CD8-positive, alpha-beta memory T cell (primary cell): ENCODE measurements around the gene OR10G4. TPM values are rescaled to one million over a fixed set of nuclear protein-coding genes. Genes with fewer than 3 reads are reported as not detected.
"Not testable (repeated sequence)": the region's sequence is repeated elsewhere in the genome, so short reads cannot be mapped to it uniquely, and the experiment has no call there.

Source experiments
- CTCF ChIA-PET: fragments of 350-600 bp; sonication (Branson Sonifier 250); formaldehyde crosslinking; loops from one replicate; lab custom pipeline; 2021; ENCODE audit warnings: antibody characterized with exemption; lab: Charles Lee
- POLR2A ChIA-PET: fragments of 350-600 bp; sonication (Branson Sonifier 250); formaldehyde crosslinking; loops from one replicate; lab custom pipeline; 2021; ENCODE audit warnings: antibody characterized with exemption; lab: Charles Lee
- DNase-seq, 5 donors: peaks; one replicate each; pipeline versions ENCODE4 v3.0.0 to v3.0.0-alpha.2; 2020 to 2022; ENCODE audit warnings: mixed read lengths in 1 of 5
- H3K27ac ChIP-seq: one replicate; pipeline ENCODE4 v1.7.0; 2013; ENCODE audit warnings: low read depth, mild to moderate bottlenecking, low read length, moderate library complexity
- H3K27me3 ChIP-seq: 2 replicates; pipeline ENCODE4 v1.7.0; 2013; ENCODE audit warnings: low read length, mild to moderate bottlenecking; ENCODE audit not compliant: insufficient read depth, poor library complexity, severe bottlenecking
- H3K36me3 ChIP-seq: 2 replicates; pipeline ENCODE4 v1.7.0; 2013; ENCODE audit warnings: mild to moderate bottlenecking, low read length, moderate library complexity; ENCODE audit not compliant: insufficient read depth
- H3K4me1 ChIP-seq: 2 replicates; pipeline ENCODE4 v1.7.0; 2013; ENCODE audit warnings: mild to moderate bottlenecking, low read length, moderate library complexity; ENCODE audit not compliant: insufficient read depth
- H3K4me3 ChIP-seq: 2 replicates; pipeline ENCODE4 v1.7.0; 2013; ENCODE audit warnings: mild to moderate bottlenecking, low read length
- H3K9me3 ChIP-seq: 2 replicates; pipeline ENCODE4 v1.7.0; 2013; ENCODE audit warnings: mild to moderate bottlenecking, low read length
- H3K27ac Mint-ChIP-seq, 8 donors: one replicate each; pipeline ENCODE4 v1.8.0; 2020 to 2021; ENCODE audit warnings: mixed read lengths in 8 of 8, mild to moderate bottlenecking in 6 of 8, inconsistent platforms in 3 of 8, moderate library complexity in 3 of 8
- H3K27me3 Mint-ChIP-seq, 2 donors: one replicate each; pipeline ENCODE4 v1.8.0; 2020 to 2021; ENCODE audit warnings: mixed read lengths in 2 of 2, mild to moderate bottlenecking in 1 of 2, moderate library complexity in 1 of 2
- H3K36me3 Mint-ChIP-seq, 3 donors: one replicate each; pipeline ENCODE4 v1.8.0; 2020 to 2021; ENCODE audit warnings: mixed read lengths in 3 of 3, inconsistent platforms in 1 of 3, mild to moderate bottlenecking in 1 of 3
- H3K4me1 Mint-ChIP-seq, 3 donors: one replicate each; pipeline ENCODE4 v1.8.0; 2020 to 2021; ENCODE audit warnings: mixed read lengths in 3 of 3, inconsistent platforms in 1 of 3, mild to moderate bottlenecking in 1 of 3
- H3K4me3 Mint-ChIP-seq, 7 donors: one replicate each; pipeline ENCODE4 v1.8.0; 2020 to 2021; ENCODE audit warnings: mixed read lengths in 7 of 7, mild to moderate bottlenecking in 6 of 7, moderate library complexity in 4 of 7, inconsistent platforms in 2 of 7
- H3K9me3 Mint-ChIP-seq, 5 donors: one replicate each; pipeline ENCODE4 v1.8.0; 2020 to 2022; ENCODE audit warnings: mixed read lengths in 5 of 5, mild to moderate bottlenecking in 3 of 5, moderate library complexity in 2 of 5, inconsistent platforms in 1 of 5
- polyA plus RNA-seq: library from polyadenylated mRNA; unstranded; fragments of 300-500 nt; fragmentation: Illumina TruSeq; gene quantifications from one replicate; pipeline ENCODE4 v1.2.3, GENCODE V29; 2021
- total RNA-seq, 2 experiments: library from RNA; stranded (reverse); gene quantifications; one replicate each; pipeline ENCODE4 v1.2.3, GENCODE V29; 2021

Gene OR10G4, protein sequence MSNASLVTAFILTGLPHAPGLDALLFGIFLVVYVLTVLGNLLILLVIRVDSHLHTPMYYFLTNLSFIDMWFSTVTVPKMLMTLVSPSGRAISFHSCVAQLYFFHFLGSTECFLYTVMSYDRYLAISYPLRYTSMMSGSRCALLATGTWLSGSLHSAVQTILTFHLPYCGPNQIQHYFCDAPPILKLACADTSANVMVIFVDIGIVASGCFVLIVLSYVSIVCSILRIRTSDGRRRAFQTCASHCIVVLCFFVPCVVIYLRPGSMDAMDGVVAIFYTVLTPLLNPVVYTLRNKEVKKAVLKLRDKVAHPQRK
- not detected for total RNA-seq
- polyA plus RNA-seq = not detected

DNA sequence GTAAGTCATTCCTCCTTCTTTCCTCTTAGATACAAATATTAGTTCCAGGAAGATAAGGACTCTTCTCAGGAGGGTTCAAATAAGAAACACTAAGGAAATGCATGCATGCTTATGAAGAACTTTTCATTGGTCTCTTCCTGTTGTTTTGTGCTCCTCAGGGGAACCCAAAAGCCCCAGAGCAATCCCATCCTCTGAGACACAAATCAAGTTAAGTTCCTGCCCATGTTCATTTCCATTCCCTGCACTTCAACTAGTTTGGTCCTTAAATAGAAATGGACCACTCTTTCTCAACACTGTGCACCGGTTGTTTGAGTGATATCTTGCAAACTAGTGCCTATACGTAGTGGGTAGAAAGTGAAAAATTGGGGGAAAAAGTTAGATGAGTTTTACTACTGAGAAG lies at the start of gene OR10G4:
TSS of gene OR10G4 (plus strand) at position 301 of the 400 bp plus-strand sequence. CDS start 2,578 bp downstream, outside the sequence.
- H3K9me3 Mint-ChIP-seq = peaks cover 0 to 2% (median 0%) of the 10 kb centered on the region in 5 donors
- no peaks in the 10 kb centered on the region for H3K36me3 Mint-ChIP-seq
- H3K9me3 ChIP-seq = no peaks in the 10 kb centered on the region
- H3K4me1 Mint-ChIP-seq = no peaks in the 10 kb centered on the region
- ChIA-PET POLR2A (no interaction called here), CTCF (no interaction called here)
- no peaks in the 10 kb centered on the region for H3K27me3 Mint-ChIP-seq
- no peak within 1 kb of the TSS for H3K4me3 Mint-ChIP-seq
- no peaks in the 10 kb centered on the region for H3K36me3 ChIP-seq
- no peak for DNase-seq
- no peaks in the 10 kb centered on the region for H3K4me1 ChIP-seq
- H3K27ac ChIP-seq = no peak within 1 kb of the TSS
- H3K27ac Mint-ChIP-seq = no peak within 1 kb of the TSS
- H3K27me3 ChIP-seq = no peaks in the 10 kb centered on the region
- no peak within 1 kb of the TSS for H3K4me3 ChIP-seq

DNA sequence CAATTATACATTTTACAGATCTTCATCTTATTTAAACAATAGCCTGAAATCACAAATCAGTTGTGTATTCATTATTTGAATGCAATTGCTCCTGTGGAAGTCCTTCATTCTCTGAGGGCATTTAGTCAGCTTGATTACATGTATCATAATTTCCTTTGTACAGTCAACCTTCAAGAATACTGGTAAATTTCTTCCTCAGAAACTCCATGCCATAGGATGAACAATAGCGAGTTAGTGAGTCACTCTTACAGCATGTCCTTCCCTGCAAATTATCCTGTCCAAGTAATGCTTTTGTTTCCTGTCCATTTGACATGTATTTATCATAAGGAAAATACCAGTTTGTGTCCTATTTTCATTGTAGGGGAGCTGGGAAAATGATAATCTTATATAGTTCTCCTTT lies 39.0 kb upstream of the OR10G4 start:
- DNase-seq = no peak
- Histone ChIP-seq H3K36me3 (no peaks in the 10 kb centered on the region), H3K9me3 (no peaks in the 10 kb centered on the region), H3K27ac (no peak overlapping the region), H3K27me3 (no peaks in the 10 kb centered on the region), H3K4me3 (no peak overlapping the region), H3K4me1 (no peaks in the 10 kb centered on the region)
- Mint-ChIP-seq H3K27ac (no peak overlapping the region), H3K27me3 (no peaks in the 10 kb centered on the region), H3K36me3 (no peaks in the 10 kb centered on the region), H3K9me3 (peaks cover 0 to 4% (median 3%) of the 10 kb centered on the region in 5 donors), H3K4me3 (no peak overlapping the region), H3K4me1 (no peaks in the 10 kb centered on the region)
- POLR2A ChIA-PET = no interaction called here
- CTCF ChIA-PET = no interaction called here

DNA sequence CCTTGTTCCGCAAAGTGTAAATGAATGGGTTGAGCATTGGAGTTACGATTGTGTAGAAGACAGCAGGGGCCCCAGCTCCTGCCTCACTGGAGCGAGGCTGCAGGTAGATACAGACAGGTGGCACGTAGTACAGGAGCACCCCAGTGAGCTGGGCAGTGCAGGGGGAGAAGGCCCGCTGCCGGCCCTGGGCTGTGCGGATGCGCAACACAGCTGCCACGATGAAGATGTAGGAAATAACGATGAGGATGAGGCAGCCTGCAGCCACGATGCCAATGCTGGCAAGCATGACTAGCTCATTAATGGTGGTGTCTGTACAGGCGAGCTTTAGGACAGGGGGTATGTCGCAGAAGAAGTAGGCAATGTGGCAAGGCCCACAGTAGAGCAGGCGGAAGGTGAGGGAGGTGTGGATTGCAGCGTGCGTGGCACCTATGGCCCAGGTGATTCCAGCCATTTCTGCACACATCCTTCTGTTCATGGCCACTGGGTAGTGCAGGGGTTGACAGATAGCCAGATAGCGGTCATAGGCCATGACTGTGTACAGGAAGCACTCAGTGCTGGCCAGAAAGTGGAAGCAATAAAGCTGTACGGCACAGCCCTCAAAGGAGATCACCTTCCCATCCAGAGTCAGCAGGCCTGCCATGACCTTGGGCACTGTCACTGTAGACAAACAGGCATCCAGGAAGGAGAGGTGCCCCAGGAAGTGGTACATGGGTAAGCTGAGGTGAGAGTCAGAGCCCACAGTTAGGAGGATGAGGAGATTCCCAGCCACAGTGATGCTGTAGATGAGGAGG lies 35.8 kb upstream of the OR10G4 start:
- no peaks in the 10 kb centered on the region for H3K27me3 Mint-ChIP-seq
- H3K36me3 Mint-ChIP-seq = no peaks in the 10 kb centered on the region
- H3K4me3 Mint-ChIP-seq = no peak overlapping the region
- H3K4me1 Mint-ChIP-seq = no peaks in the 10 kb centered on the region
- no peak overlapping the region for H3K27ac Mint-ChIP-seq
- H3K36me3 ChIP-seq = no peaks in the 10 kb centered on the region
- H3K9me3 ChIP-seq = no peaks in the 10 kb centered on the region
- H3K27me3 ChIP-seq = no peaks in the 10 kb centered on the region
- H3K9me3 Mint-ChIP-seq = peaks cover 0 to 7% (median 2%) of the 10 kb centered on the region in 5 donors
- H3K4me3 ChIP-seq = no peak overlapping the region
- CTCF ChIA-PET = no interaction called here
- no peaks in the 10 kb centered on the region for H3K4me1 ChIP-seq
- no peak for DNase-seq
- POLR2A ChIA-PET = no interaction called here
- H3K27ac ChIP-seq = no peak overlapping the region

DNA sequence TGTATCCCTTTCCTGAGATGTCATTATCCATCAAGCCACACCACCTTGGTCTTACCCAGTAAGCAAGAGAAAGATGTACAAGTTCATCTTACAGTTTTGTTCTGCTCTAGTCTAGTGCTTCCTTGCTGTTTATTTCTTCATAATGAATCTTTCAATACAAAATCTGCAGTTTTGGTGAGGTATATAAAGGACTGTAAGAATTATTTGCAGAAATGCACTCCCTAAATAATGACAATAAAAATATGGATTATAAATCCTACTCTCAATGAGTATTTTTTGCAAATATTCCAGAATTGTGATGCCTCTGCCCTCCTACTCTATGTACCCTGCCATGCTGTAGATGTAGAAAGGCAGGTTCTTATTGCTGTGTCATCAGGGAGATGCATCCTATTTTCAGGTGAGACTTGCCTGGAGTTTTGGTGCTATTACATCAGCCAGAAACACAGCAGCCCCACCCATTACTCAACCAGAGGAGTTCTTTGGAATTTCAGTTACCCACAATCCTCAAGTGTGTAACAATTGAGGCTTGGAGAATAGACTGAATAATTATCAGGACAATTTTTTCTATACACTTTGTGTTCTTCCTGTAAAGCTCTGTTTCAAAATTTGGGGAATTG lies 35.0 kb upstream of the OR10G4 start, which contains the start of gene OR10S1:
TSS of gene OR10S1 (minus strand) at position 51 of the 617 bp plus-strand sequence. CDS start 117 bp downstream, outside the sequence.
- no peaks in the 10 kb centered on the region for H3K4me1 ChIP-seq
- no peak for DNase-seq
- no peaks in the 10 kb centered on the region for H3K4me1 Mint-ChIP-seq
- H3K9me3 ChIP-seq = no peaks in the 10 kb centered on the region
- H3K36me3 Mint-ChIP-seq = no peaks in the 10 kb centered on the region
- CTCF ChIA-PET = no interaction called here
- H3K4me3 Mint-ChIP-seq = no peak within 1 kb of the TSS
- no peak within 1 kb of the TSS for H3K4me3 ChIP-seq
- POLR2A ChIA-PET = no interaction called here
- H3K27ac ChIP-seq = no peak within 1 kb of the TSS
- no peaks in the 10 kb centered on the region for H3K36me3 ChIP-seq
- H3K27me3 Mint-ChIP-seq = no peaks in the 10 kb centered on the region
- H3K9me3 Mint-ChIP-seq = peaks cover 0 to 7% (median 5%) of the 10 kb centered on the region in 5 donors
- H3K27ac Mint-ChIP-seq = no peak within 1 kb of the TSS
- H3K27me3 ChIP-seq = no peaks in the 10 kb centered on the region

DNA sequence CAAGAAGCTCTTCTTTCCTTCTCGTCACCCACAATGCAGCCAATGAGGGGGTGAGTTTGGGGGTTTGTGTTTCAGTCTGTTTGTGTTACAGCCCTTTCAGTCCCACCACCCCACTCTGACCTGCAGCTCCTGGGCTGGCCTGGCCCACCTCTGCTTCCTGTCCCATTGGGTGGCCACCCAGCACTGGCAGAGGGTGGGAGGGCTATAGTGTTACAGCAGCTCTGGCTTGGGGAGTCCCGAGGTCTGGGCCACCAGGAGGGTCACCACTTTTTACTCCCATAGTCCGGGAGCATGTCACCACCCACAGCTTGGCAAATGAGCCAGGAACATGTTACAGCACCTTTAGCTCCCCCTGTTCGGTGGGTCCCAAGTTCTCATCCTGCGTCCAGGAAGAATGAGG lies 33.5 kb upstream of the OR10G4 start:
- POLR2A ChIA-PET = no interaction called here
- CTCF ChIA-PET = no interaction called here
- H3K4me3 ChIP-seq = no peak overlapping the region
- no peak for DNase-seq
- Mint-ChIP-seq H3K27ac (no peak overlapping the region), H3K9me3 (peaks cover 2 to 7% (median 5%) of the 10 kb centered on the region in 5 donors), H3K36me3 (no peaks in the 10 kb centered on the region), H3K4me1 (no peaks in the 10 kb centered on the region), H3K4me3 (no peak overlapping the region), H3K27me3 (no peaks in the 10 kb centered on the region)
- no peaks in the 10 kb centered on the region for H3K9me3 ChIP-seq
- no peak overlapping the region for H3K27ac ChIP-seq
- no peaks in the 10 kb centered on the region for H3K36me3 ChIP-seq
- H3K4me1 ChIP-seq = no peaks in the 10 kb centered on the region
- no peaks in the 10 kb centered on the region for H3K27me3 ChIP-seq

DNA sequence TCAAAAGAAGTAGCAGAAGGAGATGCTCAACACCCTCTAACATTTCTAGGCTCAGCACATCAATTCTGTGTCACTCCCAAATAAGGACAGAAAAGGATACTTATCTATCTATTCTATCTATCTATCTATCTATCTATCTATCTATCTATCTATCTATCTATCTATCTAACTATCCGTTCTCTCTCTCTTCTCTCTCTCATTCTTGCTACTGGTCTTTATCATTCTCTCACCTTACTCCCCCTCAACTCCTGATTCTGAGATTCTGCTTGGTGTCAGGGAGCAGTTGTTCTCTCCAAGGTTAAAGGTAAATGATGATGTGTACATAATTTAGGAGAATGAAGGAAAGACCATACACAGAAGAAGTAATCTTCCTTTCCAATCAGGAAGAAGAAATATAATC lies 17.7 kb upstream of the OR10G4 start, which contains the start of gene OR10G6:
TSS of gene OR10G6 (minus strand) at position 43 of the 400 bp plus-strand sequence. CDS start at position 43, 0 bp downstream.
- Histone ChIP-seq H3K4me1 (no peaks in the 10 kb centered on the region), H3K27ac (no peak within 1 kb of the TSS), H3K27me3 (no peaks in the 10 kb centered on the region), H3K9me3 (no peaks in the 10 kb centered on the region), H3K4me3 (no peak within 1 kb of the TSS), H3K36me3 (no peaks in the 10 kb centered on the region)
- peak within 1 kb of the TSS in 1 of 8 donors; percentile 12 for H3K27ac Mint-ChIP-seq
- no peaks in the 10 kb centered on the region for H3K4me1 Mint-ChIP-seq
- no peak within 1 kb of the TSS for H3K4me3 Mint-ChIP-seq
- DNase-seq = no peak
- no peaks in the 10 kb centered on the region for H3K36me3 Mint-ChIP-seq
- ChIA-PET POLR2A (no interaction called here), CTCF (no interaction called here)
- H3K27me3 Mint-ChIP-seq = peaks cover 0 to under 1% of the 10 kb centered on the region in 2 donors
- peaks cover 0 to 2% (median 0%) of the 10 kb centered on the region in 5 donors for H3K9me3 Mint-ChIP-seq

DNA sequence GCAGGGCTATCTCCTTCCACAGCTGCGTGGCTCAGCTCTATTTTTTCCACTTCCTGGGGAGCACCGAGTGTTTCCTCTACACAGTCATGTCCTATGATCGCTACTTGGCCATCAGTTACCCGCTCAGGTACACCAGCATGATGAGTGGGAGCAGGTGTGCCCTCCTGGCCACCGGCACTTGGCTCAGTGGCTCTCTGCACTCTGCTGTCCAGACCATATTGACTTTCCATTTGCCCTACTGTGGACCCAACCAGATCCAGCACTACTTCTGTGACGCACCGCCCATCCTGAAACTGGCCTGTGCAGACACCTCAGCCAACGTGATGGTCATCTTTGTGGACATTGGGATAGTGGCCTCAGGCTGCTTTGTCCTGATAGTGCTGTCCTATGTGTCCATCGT lies 3.0 kb downstream of the OR10G4 start:
- H3K4me3 ChIP-seq, H3K36me3 Mint-ChIP-seq, H3K4me1 Mint-ChIP-seq, POLR2A ChIA-PET, H3K27ac ChIP-seq, H3K9me3 ChIP-seq, H3K4me1 ChIP-seq, DNase-seq, H3K27me3 Mint-ChIP-seq, H3K36me3 ChIP-seq, H3K9me3 Mint-ChIP-seq, H3K27ac Mint-ChIP-seq, H3K4me3 Mint-ChIP-seq, H3K27me3 ChIP-seq, CTCF ChIA-PET: not testable (repeated sequence)

DNA sequence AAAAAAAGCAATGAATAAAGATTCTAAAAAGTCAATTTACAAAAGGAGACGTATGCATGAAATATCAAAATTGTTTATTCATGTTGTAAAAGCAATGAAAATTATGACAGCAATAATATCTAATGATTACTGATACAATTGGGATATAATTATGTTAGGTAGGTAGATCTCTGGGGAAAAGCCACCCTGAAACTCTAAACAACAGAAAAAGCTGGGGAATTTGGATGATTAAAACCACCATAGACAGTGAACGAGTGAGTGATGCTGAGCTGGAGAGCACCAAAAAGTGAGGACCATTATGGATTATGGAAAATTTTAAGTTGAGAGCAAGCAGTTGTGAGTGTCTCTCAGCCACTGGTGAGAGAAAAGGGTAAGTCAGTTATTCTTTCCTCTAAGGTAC lies 13.7 kb downstream of the OR10G4 start, which contains the start of gene OR10G8:
TSS of gene OR10G8 (plus strand) at position 301 of the 400 bp plus-strand sequence. CDS start 2,825 bp downstream, outside the sequence.
- H3K4me3 Mint-ChIP-seq = no peak within 1 kb of the TSS
- H3K4me1 Mint-ChIP-seq = no peaks in the 10 kb centered on the region
- no peaks in the 10 kb centered on the region for H3K36me3 ChIP-seq
- peaks cover 0 to 3% (median 0%) of the 10 kb centered on the region in 5 donors for H3K9me3 Mint-ChIP-seq
- CTCF ChIA-PET = no interaction called here
- POLR2A ChIA-PET = no interaction called here
- H3K27ac Mint-ChIP-seq = no peak within 1 kb of the TSS
- no peaks in the 10 kb centered on the region for H3K27me3 ChIP-seq
- DNase-seq = no peak
- no peaks in the 10 kb centered on the region for H3K9me3 ChIP-seq
- H3K4me1 ChIP-seq = no peaks in the 10 kb centered on the region
- no peaks in the 10 kb centered on the region for H3K36me3 Mint-ChIP-seq
- H3K4me3 ChIP-seq = no peak within 1 kb of the TSS
- no peak within 1 kb of the TSS for H3K27ac ChIP-seq
- H3K27me3 Mint-ChIP-seq = peaks cover 0 to 3% of the 10 kb centered on the region in 2 donors
